ENCODE results near the gene TEX2. TPM values are rescaled to one million over a fixed set of nuclear protein-coding genes. Genes with fewer than 3 reads are reported as not detected.

The TEX2 gene
- total RNA-seq, 1 experiment from 2014 or later: 10.8 TPM

GRCh38 chr17:64243340-64243739 is 19.7 kb downstream of the TEX2 start:
- Mint-ChIP-seq H3K4me1 (peaks cover 15% of the 10 kb centered on the region), H3K9me3 (no peaks in the 10 kb centered on the region), H3K36me3 (no peaks in the 10 kb centered on the region), H3K27ac (no peak overlapping the region), H3K4me3 (no peak overlapping the region), H3K27me3 (ENCODE audit: low read depth) (no peaks in the 10 kb centered on the region)
- POLR2A ChIA-PET: no interaction called here
- CTCF ChIA-PET: no interaction called here
- DNase-seq (ENCODE audit: low spot score) (no peak), ATAC-seq (no peak)
- TF ChIP-seq ZNF138 (CRISPR knock-in tag; conservative IDR thresholded peaks at IDR 0.05): no peak
- no peak for TF ChIP-seq CREB1 (CRISPR knock-in tag; IDR thresholded peaks at IDR 0.05)
- no peak for TF ChIP-seq NFATC4 (CRISPR knock-in tag; IDR thresholded peaks at IDR 0.05)

- no peak overlapping the region for H3K4me3 Mint-ChIP-seq
- CTCF ChIA-PET: no interaction called here
- no peaks in the 10 kb centered on the region for H3K9me3 Mint-ChIP-seq
- peaks cover 18% of the 10 kb centered on the region for H3K4me1 Mint-ChIP-seq
- no peaks in the 10 kb centered on the region for H3K36me3 Mint-ChIP-seq
- POLR2A ChIA-PET: no interaction called here
- H3K27me3 Mint-ChIP-seq (ENCODE audit: low read depth): no peaks in the 10 kb centered on the region
- H3K27ac Mint-ChIP-seq: no peak overlapping the region
- no peak for ATAC-seq
- no peak for DNase-seq (ENCODE audit: low spot score)
- TF ChIP-seq MXD4 (CRISPR knock-in tag; IDR thresholded peaks at IDR 0.05; ENCODE audit: borderline replicate concordance) (no peak), KAT7 (CRISPR knock-in tag; IDR thresholded peaks at IDR 0.05; ENCODE audit: borderline replicate concordance) (no peak), E2F4 (CRISPR knock-in tag; IDR thresholded peaks at IDR 0.05; ENCODE audit: borderline replicate concordance, low read depth) (no peak), FOXP1 (CRISPR knock-in tag; IDR thresholded peaks at IDR 0.05; ENCODE audit: borderline replicate concordance) (no peak), STAT6 (CRISPR knock-in tag; conservative IDR thresholded peaks at IDR 0.05; ENCODE audit: low read depth) (no peak), ZBTB43 (CRISPR knock-in tag; IDR thresholded peaks at IDR 0.05) (no peak), ETV6 (CRISPR knock-in tag; IDR thresholded peaks at IDR 0.05) (no peak), AR (CRISPR knock-in tag; IDR thresholded peaks at IDR 0.05) (no peak), TCF7 (CRISPR knock-in tag; IDR thresholded peaks at IDR 0.05; ENCODE audit: low read depth) (no peak), GRHL2 (CRISPR knock-in tag; IDR thresholded peaks at IDR 0.05; ENCODE audit: insufficient replicate concordance, severe bottlenecking) (no peak), FOXP4 (CRISPR knock-in tag; IDR thresholded peaks at IDR 0.05) (no peak), MYBL2 (CRISPR knock-in tag; IDR thresholded peaks at IDR 0.05) (no peak), NFATC4 (CRISPR knock-in tag; IDR thresholded peaks at IDR 0.05) (no peak), AFF4 (CRISPR knock-in tag; IDR thresholded peaks at IDR 0.05; ENCODE audit: borderline replicate concordance) (no peak), E2F5 (CRISPR knock-in tag; IDR thresholded peaks at IDR 0.05) (no peak), NFE2L1 (CRISPR knock-in tag; IDR thresholded peaks at IDR 0.05) (no peak), USF1 (CRISPR knock-in tag; IDR thresholded peaks at IDR 0.05) (no peak), JUN (CRISPR knock-in tag; IDR thresholded peaks at IDR 0.05) (no peak)
Measured at GRCh38 chr17:64242633-64243032, 20.4 kb downstream of the TEX2 start.

Measured in WTC11 (cell line).